Astrocyte of the spinal cord (primary cell): Measurements from ENCODE around the gene PPM1M.

Experiments
- DNase-seq: peaks from one replicate; pipeline ENCODE4 v3.0.0; 2011; ENCODE audit warnings: low read depth, low spot score
- H3K4me3 ChIP-seq: 2 replicates; pipeline ENCODE4 v1.5.1; 2011; ENCODE audit warnings: low read depth, mild to moderate bottlenecking, low read length, moderate library complexity
- CTCF ChIP-seq: IDR thresholded peaks from 2 replicates; pipeline ENCODE4 v1.5.1; 2012; ENCODE audit warnings: low read depth, mild to moderate bottlenecking, low read length, inconsistent platforms
- in situ Hi-C: cut with HindIII; loops from 2 replicates; pipeline ENCODE4 v1.10.0; 2017; ENCODE audit warnings: low sequenced_read_pairs

The PPM1M gene

DNA sequence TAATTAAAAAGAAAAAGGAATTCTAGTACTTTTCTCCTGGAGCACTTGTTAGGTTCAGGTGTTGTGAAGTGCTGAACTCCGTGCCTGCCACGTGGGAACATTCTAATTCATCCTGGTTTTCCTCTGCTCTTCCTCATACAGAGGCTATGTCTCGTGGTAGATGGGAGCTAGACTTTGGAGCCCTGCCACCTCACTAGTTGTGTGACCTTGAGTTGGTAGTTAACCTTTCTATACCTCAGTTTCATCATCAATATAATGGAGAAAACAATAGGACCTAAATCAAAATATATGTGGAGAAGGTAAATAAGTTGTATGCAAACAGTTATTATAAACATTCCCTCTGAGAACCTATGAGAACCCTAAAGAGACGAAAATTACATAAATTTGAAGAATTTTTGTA lies 37.0 kb upstream of the PPM1M start:
- TF ChIP-seq CTCF: no peak
- no peak for DNase-seq
- in situ Hi-C loops: no loop called here
- H3K4me3 ChIP-seq: no peak overlapping the region

- in situ Hi-C loops: no loop called here
These were observed 35.5 kb upstream of the PPM1M start for GRCh38 chr3:52210037-52210436.

DNA sequence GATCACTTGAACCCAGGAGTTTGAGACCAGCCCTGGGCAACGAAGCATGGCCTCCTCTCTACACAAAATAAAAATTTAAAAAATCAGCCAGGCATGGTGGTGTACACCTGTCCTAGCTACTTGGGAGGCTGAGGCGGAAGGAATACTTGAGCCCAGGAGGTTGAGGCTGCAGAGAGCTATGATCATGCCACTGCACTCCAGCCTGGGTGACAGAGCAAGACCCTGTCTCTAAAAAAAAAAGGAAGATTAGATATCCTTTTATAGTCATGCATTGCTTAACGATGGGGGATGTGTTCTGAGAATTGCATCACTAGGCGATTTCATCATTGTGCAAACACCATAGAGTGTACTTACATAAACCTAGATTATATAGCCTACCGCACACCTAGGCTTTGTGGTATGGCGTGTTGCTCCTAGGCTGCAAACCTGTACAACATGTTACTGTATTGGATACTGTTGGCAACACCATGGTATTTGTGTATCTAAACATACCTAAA lies 35.0 kb upstream of the PPM1M start:
- DNase-seq: no peak
- no peak for TF ChIP-seq CTCF
- in situ Hi-C loops: no loop called here
- H3K4me3 ChIP-seq: no peak overlapping the region

More at GRCh38 chr3:52210037-52210436, 35.5 kb upstream of the PPM1M start:
- no peak overlapping the region for H3K4me3 ChIP-seq
- TF ChIP-seq CTCF: no peak
- DNase-seq: no peak

GRCh38 chr3:52211268-52211891 lies 34.2 kb upstream of the PPM1M start:
- DNase-seq: no peak
- H3K4me3 ChIP-seq: no peak overlapping the region
- TF ChIP-seq CTCF: no peak
- in situ Hi-C loops: no loop called here

DNA sequence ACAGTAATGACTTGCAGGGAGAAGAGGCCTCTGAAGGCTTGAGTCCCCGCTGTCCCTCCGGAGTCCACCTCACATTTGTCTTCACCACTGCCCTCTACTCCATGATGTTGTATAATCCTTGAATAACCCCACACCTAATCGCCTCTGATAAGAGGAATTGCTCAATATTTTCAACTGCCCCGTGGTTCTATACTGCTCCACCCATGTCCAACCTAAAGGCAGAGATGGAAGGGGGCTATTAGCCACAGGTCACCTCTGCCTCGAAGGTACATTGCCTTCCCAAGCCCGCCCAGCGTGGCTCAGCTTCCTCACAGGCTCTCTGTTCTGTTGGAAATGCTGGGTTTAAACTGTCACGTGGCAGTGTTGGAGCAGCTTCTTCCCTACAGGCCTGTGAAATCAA lies 32.6 kb upstream of the PPM1M start:
- no peak overlapping the region for H3K4me3 ChIP-seq
- DNase-seq: no peak
- in situ Hi-C loops: no loop called here
- TF ChIP-seq CTCF: no peak

GRCh38 chr3:52213901-52214300 lies 31.7 kb upstream of the PPM1M start:
- DNase-seq: no peak
- no peak for TF ChIP-seq CTCF
- no peak overlapping the region for H3K4me3 ChIP-seq
- in situ Hi-C loops: no loop called here
